K562 (cell line): ENCODE measurements around the gene FGD6. TPM values are rescaled to one million over a fixed set of nuclear protein-coding genes. Genes with fewer than 3 reads are reported as not detected.

Experiments
- ATAC-seq: fragments of 200-7000 bp; cut with Tn5 transposase; 3 replicates; pipeline ENCODE4 v1.9.1; 2020; ENCODE audit warnings: moderate library complexity
- BruUV-seq: library from RNA; stranded (reverse); fragments of 400-500 nt; replicated peaks from 2 replicates; lab custom pipeline; 2021; lab: Mats Ljungman, UMichigan
- CTCF ChIA-PET: fragments of 300-600 bp; formaldehyde crosslinking; extraction: SDS; loops from one replicate; lab custom pipeline; 2021; ENCODE audit warnings: low intra/inter-chr PET ratio; lab: Yijun Ruan, JAX
- POLR2A ChIA-PET: fragments of 300-600, 350-650 bp; sonication (Branson Sonifier 250); formaldehyde crosslinking; extraction: SDS; loops from one replicate; lab custom pipeline; 2021; ENCODE audit warnings: antibody characterized with exemption, inconsistent platforms; lab: Yijun Ruan, JAX
- DNase-seq, 4 experiments: peaks; one replicate each; pipeline versions ENCODE4 v3.0.0 to v3.0.0-alpha.2; 2011 to 2018; ENCODE audit warnings: low spot score in 3 of 4, mixed read lengths in 3 of 4; ENCODE audit errors: extremely low read depth in 1 of 4
- FAIRE-seq: peaks from 2 replicates; lab custom pipeline; 2011; peaks lifted over from hg19 to GRCh38; lab: Jason Lieb, UNC
- H2AFZ ChIP-seq: 2 replicates; pipeline ENCODE4 v1.6.0; 2011; ENCODE audit warnings: low read depth, low read length, control low read depth, inconsistent platforms
- H3K27ac ChIP-seq: fragments of 200-600 bp; 3 replicates; pipeline ENCODE4 v1.8.0; 2011; ENCODE audit warnings: low read depth, mild to moderate bottlenecking, control low read depth, inconsistent platforms, low read length, moderate library complexity, mixed read lengths; ENCODE audit errors: extremely low read depth
- H3K27me3 ChIP-seq, 2 experiments: fragments of 300-600 bp in 1 of 2; 2 replicates in 1 of 2; 3 replicates in 1 of 2; pipeline versions ENCODE4 v1.6.0 to v1.8.0; 2011; ENCODE audit warnings: inconsistent platforms in 2 of 2, low read length in 2 of 2, mild to moderate bottlenecking in 1 of 2, mixed read lengths in 1 of 2, moderate library complexity in 1 of 2; ENCODE audit not compliant: control insufficient read depth in 2 of 2, insufficient read depth in 2 of 2
- H3K36me3 ChIP-seq: fragments of 300-600 bp; 3 replicates; pipeline ENCODE4 v1.8.0; 2011; ENCODE audit warnings: mild to moderate bottlenecking, low read length, inconsistent platforms; ENCODE audit not compliant: control insufficient read depth, insufficient read depth
- H3K4me1 ChIP-seq, 2 experiments: fragments of 200-600 bp in 1 of 2; replicated peaks in 1 of 2; 2 replicates in 1 of 2; 3 replicates in 1 of 2; pipeline versions ENCODE4 v1.5.1 to v1.8.0; 2011; ENCODE audit warnings: inconsistent platforms in 2 of 2, low read length in 2 of 2, mild to moderate bottlenecking in 1 of 2, mixed read lengths in 1 of 2, moderate library complexity in 1 of 2; ENCODE audit not compliant: control insufficient read depth in 2 of 2, insufficient read depth in 2 of 2
- H3K4me2 ChIP-seq: 2 replicates; pipeline ENCODE4 v1.6.1; 2011; ENCODE audit warnings: low read length, control low read depth, inconsistent platforms, mixed read lengths; ENCODE audit not compliant: insufficient read depth
- H3K4me3 ChIP-seq: fragments of 200-600 bp; sonication (generic), shearing (Covaris generic); 2 replicates; pipeline ENCODE4 v1.5.1; 2016; ENCODE audit warnings: control low read depth, inconsistent platforms
- H3K79me2 ChIP-seq: fragments of 200-600 bp; 3 replicates; pipeline ENCODE4 v1.8.0; 2011; ENCODE audit warnings: low read length, inconsistent platforms; ENCODE audit not compliant: control insufficient read depth, insufficient read depth
- H3K9ac ChIP-seq, 2 experiments: 2 replicates each; pipeline versions ENCODE4 v1.6.0 to v1.6.1; 2011; ENCODE audit warnings: low read depth in 2 of 2, low read length in 2 of 2, control low read depth in 1 of 2, inconsistent platforms in 1 of 2, mild to moderate bottlenecking in 1 of 2, mixed read lengths in 1 of 2; ENCODE audit not compliant: insufficient read depth in 1 of 2
- H3K9me1 ChIP-seq: one replicate; pipeline ENCODE4 v1.6.0; 2011; ENCODE audit warnings: inconsistent platforms, mild to moderate bottlenecking, low read length, moderate library complexity; ENCODE audit not compliant: control insufficient read depth, insufficient read depth
- H3K9me3 ChIP-seq: replicated peaks from 2 replicates; pipeline ENCODE4 v1.5.1; 2011; ENCODE audit warnings: low read depth, low read length, inconsistent platforms; ENCODE audit not compliant: control insufficient read depth, insufficient read depth
- H4K20me1 ChIP-seq: replicated peaks from 2 replicates; pipeline ENCODE4 v1.6.1; 2011; ENCODE audit warnings: low read length, inconsistent platforms, mixed read lengths; ENCODE audit not compliant: control insufficient read depth, insufficient read depth
- ADNP ChIP-seq: fragments of 200-800 bp; sonication (Bioruptor generic); IDR thresholded peaks from 2 replicates; pipeline ENCODE4 v1.6.1; 2016; ENCODE audit warnings: missing genetic modification characterization, missing compliant biosample characterization
- C11orf30 ChIP-seq: fragments of 450-650 bp; IDR thresholded peaks from 2 replicates; pipeline ENCODE4 v1.6.1; 2016; ENCODE audit warnings: low read depth, mild to moderate bottlenecking
- GABPA ChIP-seq: fragments of 200-800 bp; sonication (Bioruptor generic); conservative IDR thresholded peaks from 2 replicates; pipeline ENCODE4 v1.6.1; 2016; ENCODE audit warnings: low read depth, missing genetic modification characterization, missing compliant biosample characterization
- KAT2B ChIP-seq: IDR thresholded peaks from one replicate; pipeline ENCODE4 v1.6.1; 2012; ENCODE audit warnings: low read depth, mild to moderate bottlenecking, control low read depth, inconsistent platforms, low read length, moderate library complexity
- MAFG ChIP-seq: fragments of 450-650 bp; conservative IDR thresholded peaks from 2 replicates; pipeline ENCODE4 v1.6.1; 2016; ENCODE audit warnings: missing genetic modification characterization, missing compliant biosample characterization
- RBM34 ChIP-seq: fragments of 200-400 bp; formaldehyde crosslinking; IDR thresholded peaks from 2 replicates; pipeline ENCODE4 v1.6.1; 2018; ENCODE audit warnings: low read length, borderline replicate concordance; ENCODE audit not compliant: insufficient read depth
- TAL1 ChIP-seq: fragments of 450-650 bp; IDR thresholded peaks from 2 replicates; pipeline ENCODE4 v1.6.1; 2016; ENCODE audit warnings: mild to moderate bottlenecking
- ZNF316 ChIP-seq: fragments of 450-650 bp; IDR thresholded peaks from 2 replicates; pipeline ENCODE4 v1.6.1; 2016
- ZNF41 ChIP-seq: fragments of 250-450 bp; sonication (Bioruptor Pico); conservative IDR thresholded peaks from 2 replicates; pipeline ENCODE4 v1.4.0; 2020; ENCODE audit warnings: mild to moderate bottlenecking
- ZZZ3 ChIP-seq: fragments of 450-650 bp; IDR thresholded peaks from 2 replicates; pipeline ENCODE4 v1.6.1; 2016; ENCODE audit warnings: antibody characterized with exemption, mild to moderate bottlenecking, moderate library complexity
- WGBS: fragments of 100-300 bp; shearing (Covaris generic); methylation state at CpG from one replicate; pipeline ENCODE4 v1.1.6; 2016; ENCODE audit warnings: low coverage, mixed read lengths; ENCODE audit not compliant: insufficient coverage; ENCODE audit errors: missing lambda C conversion rate; 5-methylcytosine and 5-hydroxymethylcytosine counted together
- in situ Hi-C: fragments of 300-500 bp; cut with MboI; formaldehyde crosslinking; loops from 4 replicates; pipeline ENCODE4 v1.15.0; 2018; ENCODE audit warnings: inconsistent platforms, mixed read lengths
- intact Hi-C: fragments of 100-400 bp; cut with micrococcal nuclease; formaldehyde crosslinking; loops from 2 replicates; pipeline ENCODE4 v1.14.2; 2022
- polyA plus RNA-seq, 8 experiments: library from polyadenylated mRNA; depleted of rRNA in 4 of 8; stranded (reverse) in 5 of 8; unstranded in 3 of 8; fragments of >200 nt; fragmentation: Nextera tagmentation in 2 of 8; fragmentation: Illumina TruSeq in 1 of 8; extraction: Ambion mirVana in 2 of 8; extraction: Trizol in 1 of 8; gene quantifications; 2 replicates each; pipeline versions ENCODE4 v1.2.1 to v1.2.3, GENCODE V29; 2011 to 2014; ENCODE audit warnings: inconsistent platforms in 1 of 8, missing spikeins in 1 of 8
- total RNA-seq, 7 experiments: library from RNA; depleted of rRNA in 6 of 7; stranded (reverse); fragments of >200 nt in 6 of 7; fragmentation: Illumina TruSeq in 2 of 7; extraction: Trizol in 2 of 7; gene quantifications; 2 replicates each; pipeline versions ENCODE4 v1.2.1 to v1.2.3, GENCODE V29; 2011 to 2021; ENCODE audit warnings: low replicate concordance in 1 of 7
- TF ChIP-seq, protein P1 (sequence below): sonication (generic); IDR thresholded peaks from 2 replicates; pipeline ENCODE4 v1.6.1; 2016

Gene FGD6
- total and polyA plus RNA-seq, 9 of the 15 experiments (the other 6 are each of a cell fraction or from before 2014, with no cell fraction given): 1.5 to 11.1 (median 5.8) TPM

DNA sequence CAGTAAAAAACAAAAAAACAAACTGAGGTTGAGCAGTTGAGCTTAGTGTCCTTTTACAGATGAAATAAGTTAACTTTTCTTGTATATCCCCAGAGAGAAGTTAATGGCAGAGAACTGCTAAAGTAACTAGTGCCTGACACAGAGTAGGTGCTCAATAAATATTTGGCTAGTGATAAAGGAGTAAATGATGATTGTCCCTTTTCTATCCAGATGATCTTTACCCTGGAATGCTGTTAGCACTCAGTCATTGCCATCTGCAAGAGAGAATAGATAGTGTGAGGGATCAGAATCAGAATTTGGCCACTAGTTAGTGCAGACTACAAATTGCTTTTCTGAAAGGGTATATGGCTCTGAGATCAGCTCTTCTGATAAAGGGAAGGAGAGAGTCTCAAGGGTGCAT lies 21.9 kb upstream of the FGD6 start:
- peaks cover 37% of the 10 kb centered on the region for H3K79me2 ChIP-seq
- no peak overlapping the region for H2AFZ ChIP-seq
- intact Hi-C loops (no loop called here), in situ Hi-C loops (no loop called here)
- TF ChIP-seq, protein P1, sequence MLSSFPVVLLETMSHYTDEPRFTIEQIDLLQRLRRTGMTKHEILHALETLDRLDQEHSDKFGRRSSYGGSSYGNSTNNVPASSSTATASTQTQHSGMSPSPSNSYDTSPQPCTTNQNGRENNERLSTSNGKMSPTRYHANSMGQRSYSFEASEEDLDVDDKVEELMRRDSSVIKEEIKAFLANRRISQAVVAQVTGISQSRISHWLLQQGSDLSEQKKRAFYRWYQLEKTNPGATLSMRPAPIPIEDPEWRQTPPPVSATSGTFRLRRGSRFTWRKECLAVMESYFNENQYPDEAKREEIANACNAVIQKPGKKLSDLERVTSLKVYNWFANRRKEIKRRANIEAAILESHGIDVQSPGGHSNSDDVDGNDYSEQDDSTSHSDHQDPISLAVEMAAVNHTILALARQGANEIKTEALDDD: peak; percentile 57
- TF ChIP-seq RBM34: no peak
- BruUV-seq: no TSS peak
- H3K4me1 ChIP-seq: peaks cover 0 to 2% of the 10 kb centered on the region in 2 experiments; a peak in 2 of 5 replicates
- no peaks in the 10 kb centered on the region for H3K9me1 ChIP-seq
- H3K9ac ChIP-seq: no peak overlapping the region
- DNase-seq: no peak
- no peaks in the 10 kb centered on the region for H3K9me3 ChIP-seq
- peaks cover 10% of the 10 kb centered on the region for H3K36me3 ChIP-seq
- CTCF ChIA-PET: no interaction called here
- POLR2A ChIA-PET: interaction anchor here (0.9 to 2.1 kb wide), 2 partner anchors 22 to 31 kb away, joined by 3 to 4 read pairs; partner anchors contain the start of genes FGD6 and VEZT
- no peak overlapping the region for H3K27ac ChIP-seq
- no peaks in the 10 kb centered on the region for H4K20me1 ChIP-seq
- H3K4me3 ChIP-seq: no peak overlapping the region
- no peaks in the 10 kb centered on the region for H3K27me3 ChIP-seq
- H3K4me2 ChIP-seq: no peak overlapping the region
- peak; percentile 55 for ATAC-seq
- FAIRE-seq: peak; percentile 37

DNA sequence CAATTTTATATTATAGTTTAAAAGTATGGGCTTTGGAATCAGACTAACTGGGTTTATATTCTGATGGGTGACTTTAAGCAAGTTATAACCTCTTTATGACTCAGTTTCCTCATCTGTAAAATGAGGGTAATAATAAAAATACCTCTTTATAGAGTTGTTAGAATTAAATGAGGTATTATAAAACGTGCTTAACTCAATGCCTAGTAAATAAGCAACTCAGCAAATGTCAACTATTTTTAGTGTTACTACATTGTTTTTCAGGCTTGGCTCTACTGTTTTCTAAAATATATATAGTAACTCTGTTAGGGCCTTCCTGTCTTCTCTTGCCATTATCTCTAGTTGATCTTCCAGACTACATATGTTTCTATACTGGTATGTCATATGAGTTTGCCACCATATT lies 20.9 kb upstream of the FGD6 start:
- TF ChIP-seq TAL1 (no peak), ZNF316 (peak; percentile 71), KAT2B (no peak), MAFG (tag) (0 out of 2 replicates have a peak, but pooled peaks have one; percentile 29), ADNP (no peak), ZNF41 (CRISPR knock-in tag) (no peak), GABPA (no peak), ZZZ3 (no peak), C11orf30 (peak; percentile 46; the same call in 1 of the 2 replicates)
- TF ChIP-seq, all 486 proteins: peak for 3
- DNase-seq (no peak), FAIRE-seq (no peak), ATAC-seq (no peak)
- ChIA-PET CTCF (no interaction called here), POLR2A (no interaction called here)
- Histone ChIP-seq H3K9me3 (no peaks in the 10 kb centered on the region), H3K79me2 (peaks cover 30% of the 10 kb centered on the region), H2AFZ (no peak overlapping the region), H3K36me3 (peaks cover 5% of the 10 kb centered on the region; the same call in 1 of the 3 replicates), H3K4me2 (no peak overlapping the region), H3K4me1 (peaks cover 0 to 3% of the 10 kb centered on the region in 2 experiments; a peak in 2 of 5 replicates), H3K9ac (no peak overlapping the region), H3K27me3 (no peaks in the 10 kb centered on the region), H3K9me1 (no peaks in the 10 kb centered on the region), H3K27ac (no peak overlapping the region), H3K4me3 (no peak overlapping the region), H4K20me1 (no peaks in the 10 kb centered on the region)
- in situ Hi-C loops (no loop called here), intact Hi-C loops (no loop called here)
- BruUV-seq: no TSS peak
- 12% methylated on average over 1 of the region's 1 CpG for WGBS
